NK-92 (cell line): ENCODE data around the gene RASA4.
"Not testable (repeated sequence)": the region's sequence is repeated elsewhere in the genome, so short reads cannot be mapped to it uniquely, and the experiment has no call there.

Source experiments
- DNase-seq: peaks from one replicate; lab custom pipeline; 2025; ENCODE audit not compliant: unreplicated experiment; lab: John Stamatoyannopoulos, UW

Gene RASA4

GRCh38 chr7:102616507-102617125 lies at the start of gene RASA4:
RASA4 (minus strand) TSS chr7:102616756; CDS start chr7:102616689, 67 bp downstream.
- not testable (repeated sequence) for DNase-seq

- DNase-seq = not testable (repeated sequence)
Measured at GRCh38 chr7:102664765-102665164, 48.2 kb upstream of the RASA4 start.

GRCh38 chr7:102649924-102650323 lies 33.4 kb upstream of the RASA4 start, which contains the start of gene SPDYE2B:
SPDYE2B (plus strand) TSS chr7:102650319; CDS start chr7:102652349, 2,030 bp downstream.
- DNase-seq = not testable (repeated sequence)

GRCh38 chr7:102647813-102648212 lies 31.3 kb upstream of the RASA4 start:
- DNase-seq = not testable (repeated sequence)

GRCh38 chr7:102643404-102643803 lies 26.8 kb upstream of the RASA4 start:
- not testable (repeated sequence) for DNase-seq

- DNase-seq = not testable (repeated sequence)
Measured at GRCh38 chr7:102642691-102643090, 26.1 kb upstream of the RASA4 start, which contains the start of gene UPK3BL1. UPK3BL1 (minus strand) TSS chr7:102642791; CDS start chr7:102642741, 50 bp downstream.

- not testable (repeated sequence) for DNase-seq
Measured at GRCh38 chr7:102638848-102639247, 22.3 kb upstream of the RASA4 start.

- DNase-seq = not testable (repeated sequence)
Measured at GRCh38 chr7:102636956-102637355, 20.4 kb upstream of the RASA4 start.

GRCh38 chr7:102635354-102635753 lies 18.8 kb upstream of the RASA4 start:
- not testable (repeated sequence) for DNase-seq

GRCh38 chr7:102634299-102634698 lies 17.7 kb upstream of the RASA4 start:
- DNase-seq = not testable (repeated sequence)

- DNase-seq = not testable (repeated sequence)
Measured at GRCh38 chr7:102630622-102631021, 14.1 kb upstream of the RASA4 start.

GRCh38 chr7:102627271-102627904 lies 10.8 kb upstream of the RASA4 start:
- DNase-seq = not testable (repeated sequence)

GRCh38 chr7:102618122-102618521 lies 1.6 kb upstream of the RASA4 start:
- DNase-seq = not testable (repeated sequence)

GRCh38 chr7:102615930-102616329 lies 626 bp downstream of the RASA4 start:
- not testable (repeated sequence) for DNase-seq

- not testable (repeated sequence) for DNase-seq
Measured at GRCh38 chr7:102614873-102615272, 1.7 kb downstream of the RASA4 start.

GRCh38 chr7:102614346-102614697 lies 2.2 kb downstream of the RASA4 start:
- DNase-seq = not testable (repeated sequence)

- DNase-seq = not testable (repeated sequence)
Measured at GRCh38 chr7:102613575-102614345, 2.8 kb downstream of the RASA4 start.

- DNase-seq = not testable (repeated sequence)
Measured at GRCh38 chr7:102611675-102612325, 4.8 kb downstream of the RASA4 start.

- not testable (repeated sequence) for DNase-seq
Measured at GRCh38 chr7:102611013-102611674, 5.4 kb downstream of the RASA4 start.

GRCh38 chr7:102610441-102610840 lies 6.1 kb downstream of the RASA4 start:
- DNase-seq = not testable (repeated sequence)
